Lower lobe of right lung (tissue), 2 donors: ENCODE results near the gene HERC3. TPM values are rescaled to one million over a fixed set of nuclear protein-coding genes. Genes with fewer than 3 reads are reported as not detected.

Experiments
- ATAC-seq, 2 donors: fragments of 200-7000 bp; cut with Tn5 transposase; one replicate each; pipeline ENCODE4 v1.9.1; 2020 to 2022; ENCODE audit warnings: mild to moderate bottlenecking in 2 of 2, moderate library complexity in 2 of 2
- DNase-seq: peaks from one replicate; pipeline ENCODE4 v3.0.0-alpha.2; 2020
- H3K27ac ChIP-seq: fragments of 200-600 bp; one replicate; pipeline ENCODE4 v1.8.0; 2022
- H3K27me3 ChIP-seq: fragments of 200-600 bp; one replicate; pipeline ENCODE4 v1.8.0; 2022; ENCODE audit warnings: low read depth
- H3K36me3 ChIP-seq: fragments of 200-600 bp; one replicate; pipeline ENCODE4 v1.8.0; 2022; ENCODE audit warnings: mild to moderate bottlenecking
- H3K4me1 ChIP-seq: fragments of 200-600 bp; one replicate; pipeline ENCODE4 v1.8.0; 2022
- H3K4me3 ChIP-seq: fragments of 200-600 bp; one replicate; pipeline ENCODE4 v1.8.0; 2022; ENCODE audit warnings: mild to moderate bottlenecking
- H3K9me3 ChIP-seq: fragments of 200-600 bp; one replicate; pipeline ENCODE4 v1.8.0; 2022
- CTCF ChIP-seq: fragments of 200-600 bp; IDR thresholded peaks from one replicate; pipeline ENCODE4 v1.8.0; 2022; ENCODE audit warnings: antibody characterized with exemption, mild to moderate bottlenecking
- intact Hi-C: fragments of 100-400 bp; cut with DNase I; formaldehyde crosslinking; loops from one replicate; pipeline ENCODE4 v1.11.0; 2022
- total RNA-seq: library from RNA; stranded (reverse); fragmentation: NEBNext Ultra II Directional; extraction: Animal tissue kit (Norgen Biotek cat#: 25700); gene quantifications from one replicate; pipeline ENCODE4 v1.2.1, GENCODE V29; 2021
- donor health status: DM: no; HTN: yes; CAD: no; lungs with severe emphysema.

The HERC3 gene
- total RNA-seq, 1 donor from 2014 or later: 54.1 TPM

GRCh38 chr4:88674979-88675378, 82.7 kb downstream of the HERC3 start:
- H3K36me3 ChIP-seq: peaks cover 64% of the 10 kb centered on the region
- H3K9me3 ChIP-seq: no peaks in the 10 kb centered on the region
- no peaks in the 10 kb centered on the region for H3K4me1 ChIP-seq
- no peak overlapping the region for H3K27ac ChIP-seq
- intact Hi-C loops: no loop called here
- no peak overlapping the region for H3K4me3 ChIP-seq
- ATAC-seq (no peak), DNase-seq (no peak)
- no peaks in the 10 kb centered on the region for H3K27me3 ChIP-seq
- TF ChIP-seq CTCF: no peak

- no peak overlapping the region for H3K27ac ChIP-seq
- no peaks in the 10 kb centered on the region for H3K27me3 ChIP-seq
- intact Hi-C loops: no loop called here
- H3K4me1 ChIP-seq: no peaks in the 10 kb centered on the region
- no peaks in the 10 kb centered on the region for H3K9me3 ChIP-seq
- H3K4me3 ChIP-seq: no peak overlapping the region
- peaks cover 64% of the 10 kb centered on the region for H3K36me3 ChIP-seq
- no peak for TF ChIP-seq CTCF
- ATAC-seq (no peak), DNase-seq (no peak)
Observed at GRCh38 chr4:88675543-88675942, 83.3 kb downstream of the HERC3 start.

- no peak for DNase-seq
- TF ChIP-seq CTCF: no peak
- Histone ChIP-seq H3K4me1 (no peaks in the 10 kb centered on the region), H3K36me3 (peaks cover 80% of the 10 kb centered on the region), H3K27me3 (no peaks in the 10 kb centered on the region), H3K9me3 (no peaks in the 10 kb centered on the region), H3K27ac (no peak overlapping the region), H3K4me3 (no peak overlapping the region)
- intact Hi-C loops: no loop called here
- no peak for ATAC-seq
Observed at GRCh38 chr4:88681209-88681608, 88.9 kb downstream of the HERC3 start.

GRCh38 chr4:88690355-88690754, 98.1 kb downstream of the HERC3 start:
- Histone ChIP-seq H3K27me3 (no peaks in the 10 kb centered on the region), H3K4me1 (no peaks in the 10 kb centered on the region), H3K4me3 (no peak overlapping the region), H3K9me3 (no peaks in the 10 kb centered on the region), H3K36me3 (peaks cover 70% of the 10 kb centered on the region), H3K27ac (no peak overlapping the region)
- intact Hi-C loops: no loop called here
- TF ChIP-seq CTCF: no peak
- ATAC-seq (no peak), DNase-seq (no peak)

GRCh38 chr4:88693792-88694191, 101.5 kb downstream of the HERC3 start:
- ATAC-seq: no peak
- DNase-seq: no peak
- Histone ChIP-seq H3K4me3 (no peak overlapping the region), H3K27me3 (no peaks in the 10 kb centered on the region), H3K27ac (no peak overlapping the region), H3K36me3 (peaks cover 47% of the 10 kb centered on the region), H3K4me1 (no peaks in the 10 kb centered on the region), H3K9me3 (no peaks in the 10 kb centered on the region)
- TF ChIP-seq CTCF: no peak
- intact Hi-C loops: no loop called here

- no peak for TF ChIP-seq CTCF
Observed at GRCh38 chr4:88696630-88697029, 104.3 kb downstream of the HERC3 start.

More at GRCh38 chr4:88696630-88697029, 104.3 kb downstream of the HERC3 start:
- Histone ChIP-seq H3K27me3 (no peaks in the 10 kb centered on the region), H3K36me3 (peaks cover 23% of the 10 kb centered on the region), H3K9me3 (no peaks in the 10 kb centered on the region), H3K27ac (no peak overlapping the region), H3K4me3 (peak overlapping the region; percentile 62), H3K4me1 (no peaks in the 10 kb centered on the region)
- ATAC-seq (no peak), DNase-seq (no peak)
- intact Hi-C loops: no loop called here
